ENCODE measurements around the gene CDK11B. TPM values are rescaled to one million over a fixed set of nuclear protein-coding genes. Genes with fewer than 3 reads are reported as not detected.

The CDK11B gene
- total and polyA plus RNA-seq, 2 of the 8 experiments (the other 6 are each of a cell fraction or from before 2014, with no cell fraction given), result 11.1 to 31.9 TPM

- no peak for TF ChIP-seq CHD7 (IDR thresholded peaks at IDR 0.05; ENCODE audit: insufficient replicate concordance, low read length)
- no peak for TF ChIP-seq TEAD4 (IDR thresholded peaks at IDR 0.05; ENCODE audit: low read depth, low read length)
- no peak for TF ChIP-seq JUND (IDR thresholded peaks at IDR 0.05; ENCODE audit: low read length)
- no peak for TF ChIP-seq SUZ12 (IDR thresholded peaks at IDR 0.05; ENCODE audit: low read length)
- TF ChIP-seq ATF2 (IDR thresholded peaks at IDR 0.05; ENCODE audit: low read length), result no peak
Measured at GRCh38 chr1:1613509-1614082, 45.2 kb downstream of the CDK11B start (continued).
